ENCODE measurements around the gene CASTOR2. TPM values are rescaled to one million over a fixed set of nuclear protein-coding genes. Genes with fewer than 3 reads are reported as not detected.

Gene CASTOR2
- total and polyA plus RNA-seq, 2 of the 13 experiments (the other 11 are each of a cell fraction or from before 2014, with no cell fraction given), result 7.0 to 8.7 TPM

DNA sequence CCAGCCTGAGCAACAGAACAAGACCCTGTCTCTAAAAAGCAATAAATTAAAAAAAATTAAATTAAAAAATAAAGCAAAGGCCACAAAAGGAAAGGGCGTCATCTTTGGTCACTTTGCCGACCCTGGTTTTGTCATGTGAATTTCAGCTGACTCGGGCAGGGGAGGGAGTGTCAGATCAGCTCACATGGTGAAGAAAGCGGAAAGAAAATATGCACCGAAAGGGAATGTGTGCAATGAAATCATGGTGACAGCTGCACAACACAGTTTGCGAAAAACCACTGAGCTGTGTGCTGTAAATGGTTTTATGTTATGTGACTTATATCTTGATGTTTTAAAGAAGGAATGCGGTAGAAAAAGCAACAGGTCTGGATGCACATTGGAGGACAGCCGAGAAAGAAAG is 69.3 kb downstream of the CASTOR2 start:
- Histone ChIP-seq H3K4me3 (replicated peaks in 1 of 3; ENCODE audit: insufficient read depth in 1 of 3, low read depth in 2 of 3, low read length in 3 of 3) (no peak overlapping the region), H3K36me3 (replicated peaks in 1 of 2; ENCODE audit: control insufficient read depth in 1 of 2, insufficient read depth in 2 of 2, low read length in 2 of 2) (no peaks in the 10 kb centered on the region), H3K79me2 (ENCODE audit: insufficient read depth, low read length) (no peaks in the 10 kb centered on the region), H3K9ac (ENCODE audit: insufficient read depth, low read depth, low read length) (no peak overlapping the region), H3K9me3 (ENCODE audit: low read length) (no peaks in the 10 kb centered on the region), H3K4me1 (ENCODE audit: insufficient read depth, low read length) (no peaks in the 10 kb centered on the region), H2AFZ (ENCODE audit: low read length) (no peak overlapping the region), H3K27me3 (ENCODE audit: control insufficient read depth in 1 of 2, insufficient read depth in 2 of 2, low read length in 2 of 2) (no peaks in the 10 kb centered on the region), H3K4me2 (ENCODE audit: low read depth, low read length) (no peak overlapping the region), H4K20me1 (ENCODE audit: insufficient read depth, low read length) (no peaks in the 10 kb centered on the region), H3K27ac (ENCODE audit: extremely low read length, insufficient read depth, low read length) (no peak overlapping the region)
- TF ChIP-seq MED1 (CRISPR knock-in tag; IDR thresholded peaks at IDR 0.05) (no peak), ZNF607 (CRISPR knock-in tag; IDR thresholded peaks at IDR 0.05; ENCODE audit: borderline replicate concordance) (no peak), FOXC1 (CRISPR knock-in tag; IDR thresholded peaks at IDR 0.05; ENCODE audit: borderline replicate concordance) (no peak), TCF7 (IDR thresholded peaks at IDR 0.05; ENCODE audit: low read depth) (no peak)
- TF ChIP-seq, protein P1, sequence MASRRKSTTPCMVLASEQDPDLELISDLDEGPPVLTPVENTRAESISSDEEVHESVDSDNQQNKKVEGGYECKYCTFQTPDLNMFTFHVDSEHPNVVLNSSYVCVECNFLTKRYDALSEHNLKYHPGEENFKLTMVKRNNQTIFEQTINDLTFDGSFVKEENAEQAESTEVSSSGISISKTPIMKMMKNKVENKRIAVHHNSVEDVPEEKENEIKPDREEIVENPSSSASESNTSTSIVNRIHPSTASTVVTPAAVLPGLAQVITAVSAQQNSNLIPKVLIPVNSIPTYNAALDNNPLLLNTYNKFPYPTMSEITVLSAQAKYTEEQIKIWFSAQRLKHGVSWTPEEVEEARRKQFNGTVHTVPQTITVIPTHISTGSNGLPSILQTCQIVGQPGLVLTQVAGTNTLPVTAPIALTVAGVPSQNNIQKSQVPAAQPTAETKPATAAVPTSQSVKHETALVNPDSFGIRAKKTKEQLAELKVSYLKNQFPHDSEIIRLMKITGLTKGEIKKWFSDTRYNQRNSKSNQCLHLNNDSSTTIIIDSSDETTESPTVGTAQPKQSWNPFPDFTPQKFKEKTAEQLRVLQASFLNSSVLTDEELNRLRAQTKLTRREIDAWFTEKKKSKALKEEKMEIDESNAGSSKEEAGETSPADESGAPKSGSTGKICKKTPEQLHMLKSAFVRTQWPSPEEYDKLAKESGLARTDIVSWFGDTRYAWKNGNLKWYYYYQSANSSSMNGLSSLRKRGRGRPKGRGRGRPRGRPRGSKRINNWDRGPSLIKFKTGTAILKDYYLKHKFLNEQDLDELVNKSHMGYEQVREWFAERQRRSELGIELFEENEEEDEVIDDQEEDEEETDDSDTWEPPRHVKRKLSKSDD (CRISPR knock-in tag; IDR thresholded peaks at IDR 0.05; ENCODE audit: low read depth), result no peak
- TF ChIP-seq, protein P2, sequence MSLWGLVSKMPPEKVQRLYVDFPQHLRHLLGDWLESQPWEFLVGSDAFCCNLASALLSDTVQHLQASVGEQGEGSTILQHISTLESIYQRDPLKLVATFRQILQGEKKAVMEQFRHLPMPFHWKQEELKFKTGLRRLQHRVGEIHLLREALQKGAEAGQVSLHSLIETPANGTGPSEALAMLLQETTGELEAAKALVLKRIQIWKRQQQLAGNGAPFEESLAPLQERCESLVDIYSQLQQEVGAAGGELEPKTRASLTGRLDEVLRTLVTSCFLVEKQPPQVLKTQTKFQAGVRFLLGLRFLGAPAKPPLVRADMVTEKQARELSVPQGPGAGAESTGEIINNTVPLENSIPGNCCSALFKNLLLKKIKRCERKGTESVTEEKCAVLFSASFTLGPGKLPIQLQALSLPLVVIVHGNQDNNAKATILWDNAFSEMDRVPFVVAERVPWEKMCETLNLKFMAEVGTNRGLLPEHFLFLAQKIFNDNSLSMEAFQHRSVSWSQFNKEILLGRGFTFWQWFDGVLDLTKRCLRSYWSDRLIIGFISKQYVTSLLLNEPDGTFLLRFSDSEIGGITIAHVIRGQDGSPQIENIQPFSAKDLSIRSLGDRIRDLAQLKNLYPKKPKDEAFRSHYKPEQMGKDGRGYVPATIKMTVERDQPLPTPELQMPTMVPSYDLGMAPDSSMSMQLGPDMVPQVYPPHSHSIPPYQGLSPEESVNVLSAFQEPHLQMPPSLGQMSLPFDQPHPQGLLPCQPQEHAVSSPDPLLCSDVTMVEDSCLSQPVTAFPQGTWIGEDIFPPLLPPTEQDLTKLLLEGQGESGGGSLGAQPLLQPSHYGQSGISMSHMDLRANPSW (CRISPR knock-in tag; IDR thresholded peaks at IDR 0.05; ENCODE audit: borderline replicate concordance), result no peak
- TF ChIP-seq, protein P3, sequence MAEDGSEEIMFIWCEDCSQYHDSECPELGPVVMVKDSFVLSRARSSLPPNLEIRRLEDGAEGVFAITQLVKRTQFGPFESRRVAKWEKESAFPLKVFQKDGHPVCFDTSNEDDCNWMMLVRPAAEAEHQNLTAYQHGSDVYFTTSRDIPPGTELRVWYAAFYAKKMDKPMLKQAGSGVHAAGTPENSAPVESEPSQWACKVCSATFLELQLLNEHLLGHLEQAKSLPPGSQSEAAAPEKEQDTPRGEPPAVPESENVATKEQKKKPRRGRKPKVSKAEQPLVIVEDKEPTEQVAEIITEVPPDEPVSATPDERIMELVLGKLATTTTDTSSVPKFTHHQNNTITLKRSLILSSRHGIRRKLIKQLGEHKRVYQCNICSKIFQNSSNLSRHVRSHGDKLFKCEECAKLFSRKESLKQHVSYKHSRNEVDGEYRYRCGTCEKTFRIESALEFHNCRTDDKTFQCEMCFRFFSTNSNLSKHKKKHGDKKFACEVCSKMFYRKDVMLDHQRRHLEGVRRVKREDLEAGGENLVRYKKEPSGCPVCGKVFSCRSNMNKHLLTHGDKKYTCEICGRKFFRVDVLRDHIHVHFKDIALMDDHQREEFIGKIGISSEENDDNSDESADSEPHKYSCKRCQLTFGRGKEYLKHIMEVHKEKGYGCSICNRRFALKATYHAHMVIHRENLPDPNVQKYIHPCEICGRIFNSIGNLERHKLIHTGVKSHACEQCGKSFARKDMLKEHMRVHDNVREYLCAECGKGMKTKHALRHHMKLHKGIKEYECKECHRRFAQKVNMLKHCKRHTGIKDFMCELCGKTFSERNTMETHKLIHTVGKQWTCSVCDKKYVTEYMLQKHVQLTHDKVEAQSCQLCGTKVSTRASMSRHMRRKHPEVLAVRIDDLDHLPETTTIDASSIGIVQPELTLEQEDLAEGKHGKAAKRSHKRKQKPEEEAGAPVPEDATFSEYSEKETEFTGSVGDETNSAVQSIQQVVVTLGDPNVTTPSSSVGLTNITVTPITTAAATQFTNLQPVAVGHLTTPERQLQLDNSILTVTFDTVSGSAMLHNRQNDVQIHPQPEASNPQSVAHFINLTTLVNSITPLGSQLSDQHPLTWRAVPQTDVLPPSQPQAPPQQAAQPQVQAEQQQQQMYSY (CRISPR knock-in tag; IDR thresholded peaks at IDR 0.05), result no peak
- TF ChIP-seq, protein P4, sequence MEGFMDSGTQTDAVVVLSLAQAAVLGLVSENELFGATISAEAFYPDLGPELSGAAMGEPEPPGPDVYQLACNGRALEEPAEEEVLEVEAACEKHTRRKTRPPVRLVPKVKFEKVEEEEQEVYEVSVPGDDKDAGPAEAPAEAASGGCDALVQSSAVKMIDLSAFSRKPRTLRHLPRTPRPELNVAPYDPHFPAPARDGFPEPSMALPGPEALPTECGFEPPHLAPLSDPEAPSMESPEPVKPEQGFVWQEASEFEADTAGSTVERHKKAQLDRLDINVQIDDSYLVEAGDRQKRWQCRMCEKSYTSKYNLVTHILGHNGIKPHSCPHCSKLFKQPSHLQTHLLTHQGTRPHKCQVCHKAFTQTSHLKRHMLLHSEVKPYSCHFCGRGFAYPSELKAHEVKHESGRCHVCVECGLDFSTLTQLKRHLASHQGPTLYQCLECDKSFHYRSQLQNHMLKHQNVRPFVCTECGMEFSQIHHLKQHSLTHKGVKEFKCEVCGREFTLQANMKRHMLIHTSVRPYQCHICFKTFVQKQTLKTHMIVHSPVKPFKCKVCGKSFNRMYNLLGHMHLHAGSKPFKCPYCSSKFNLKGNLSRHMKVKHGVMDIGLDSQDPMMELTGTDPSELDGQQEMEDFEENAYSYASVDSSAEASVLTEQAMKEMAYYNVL (CRISPR knock-in tag; IDR thresholded peaks at IDR 0.05; ENCODE audit: borderline replicate concordance), result no peak
- in situ Hi-C loops (cut with HindIII; ENCODE audit: extremely low pct_ligation_motif_present, low pct_unique_long_range_greater_than_20kb) (no loop called here), intact Hi-C loops (cut with micrococcal nuclease; ENCODE audit: unreplicated experiment) (no loop called here)
- no peak for ATAC-seq
- ChIA-PET CTCF (ENCODE audit: low intra/inter-chr PET ratio, low total read pairs) (no interaction called here), POLR2A (no interaction called here)
- no TSS peak for BruUV-seq (replicated peaks)
- WGBS (ENCODE audit: low lambda C conversion rate), result 94% methylated on average over 8 of the region's 8 CpGs
- DNase-seq (ENCODE audit: low spot score), result no peak
- FAIRE-seq, result no peak

All from HepG2 (cell line).